ENCODE data around the gene TMEM255B. TPM values are rescaled to one million over a fixed set of nuclear protein-coding genes. Genes with fewer than 3 reads are reported as not detected.

The TMEM255B gene
- total RNA-seq, 1 experiment from 2014 or later = 7.7 TPM

Other genes starting within 250 kb of the TMEM255B start
- gene TFDP1, start 174.5 kb upstream of the TMEM255B start, total RNA-seq (2021; ENCODE audit: unreplicated experiment) = 169 TPM
- gene ATP4B, start 101.0 kb upstream of the TMEM255B start, total RNA-seq (2021; ENCODE audit: unreplicated experiment) = not detected
- gene GRK1, start 92.0 kb upstream of the TMEM255B start, total RNA-seq (2021; ENCODE audit: unreplicated experiment) = not detected
- 49.4 TPM for gene GAS6, start 104.8 kb downstream of the TMEM255B start, total RNA-seq (2021; ENCODE audit: unreplicated experiment)
- gene C13orf46, start 214.8 kb downstream of the TMEM255B start, total RNA-seq (2021; ENCODE audit: unreplicated experiment) = 0.93 TPM